HG03354 (cell line): ENCODE results near the gene SH2D6.
"Not testable (repeated sequence)": the region's sequence is repeated elsewhere in the genome, so short reads cannot be mapped to it uniquely, and the experiment has no call there.

Source experiments
- ATAC-seq: cut with Tn5 transposase; IDR thresholded peaks from one replicate; pipeline ENCODE4 v1.9.1; 2021; ENCODE audit warnings: mild to moderate bottlenecking; ENCODE audit not compliant: unreplicated experiment, poor library complexity, severe bottlenecking

Gene SH2D6

DNA sequence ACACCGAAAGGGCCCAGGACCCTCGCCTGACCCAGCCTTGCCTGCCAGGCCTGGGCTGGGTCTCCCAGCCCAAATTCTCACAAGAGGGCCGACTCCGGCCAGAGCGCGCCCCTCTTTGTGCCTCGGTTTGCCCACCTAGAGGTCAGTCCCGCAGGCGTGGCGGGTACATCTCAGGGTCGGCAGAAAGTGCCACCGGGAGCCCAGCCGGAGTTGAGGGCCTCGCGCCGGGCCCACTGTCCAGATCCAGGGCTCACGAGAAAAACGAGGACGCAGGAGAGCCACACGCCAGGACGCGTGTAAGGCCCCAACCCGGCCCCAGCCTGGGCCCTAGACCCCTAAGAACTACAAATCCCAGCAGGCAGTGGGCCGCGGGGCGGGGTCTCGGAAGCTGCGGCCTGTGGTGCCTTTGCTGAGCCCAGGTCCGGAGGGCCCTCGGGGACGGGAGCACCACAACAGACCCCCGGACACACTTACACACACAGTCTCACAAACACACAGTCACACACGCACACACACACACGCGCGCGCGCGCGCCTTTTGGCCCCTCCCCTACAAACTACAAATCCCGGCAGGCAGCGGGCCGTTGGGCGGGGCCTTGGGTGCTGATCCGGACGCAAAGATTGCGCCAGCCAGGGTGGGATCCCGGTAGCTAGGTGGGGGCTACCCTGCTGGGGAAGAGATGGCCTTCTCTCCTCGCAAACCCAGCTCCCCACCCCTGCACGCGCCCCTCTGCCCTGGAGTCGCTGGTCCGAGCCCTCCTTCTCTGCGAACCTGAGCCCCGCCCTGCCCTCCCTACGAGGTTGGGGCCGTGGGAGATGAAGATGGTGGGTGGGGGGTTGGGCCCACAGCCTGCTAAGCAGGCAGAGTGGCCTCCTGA, at the start of gene SH2D6:
Gene SH2D6 (plus strand): TSS at position 583 of the 877 bp plus-strand sequence. CDS start 10,752 bp downstream, outside the sequence.
- ATAC-seq, result peak; percentile 91

DNA sequence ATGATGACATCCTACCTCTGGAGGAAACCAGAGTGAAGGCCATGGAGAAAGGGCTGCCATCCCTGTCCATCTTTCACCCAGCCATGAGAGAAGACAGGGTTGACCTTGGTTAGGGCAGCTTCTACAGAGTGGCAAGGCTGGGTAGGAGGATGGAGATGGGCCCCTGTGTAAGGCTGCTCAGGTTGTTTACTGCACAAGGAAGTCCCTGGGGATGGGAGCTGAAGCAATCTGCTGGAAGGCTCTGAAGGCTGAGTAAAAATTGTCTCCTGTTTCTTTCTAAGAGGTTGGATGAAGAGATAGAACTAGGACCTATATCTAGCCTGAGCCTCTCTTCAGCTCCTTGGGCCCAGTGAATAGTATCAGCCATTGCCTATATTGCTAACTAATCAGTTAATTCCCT, 49.6 kb upstream of the SH2D6 start:
- ATAC-seq, result no peak

DNA sequence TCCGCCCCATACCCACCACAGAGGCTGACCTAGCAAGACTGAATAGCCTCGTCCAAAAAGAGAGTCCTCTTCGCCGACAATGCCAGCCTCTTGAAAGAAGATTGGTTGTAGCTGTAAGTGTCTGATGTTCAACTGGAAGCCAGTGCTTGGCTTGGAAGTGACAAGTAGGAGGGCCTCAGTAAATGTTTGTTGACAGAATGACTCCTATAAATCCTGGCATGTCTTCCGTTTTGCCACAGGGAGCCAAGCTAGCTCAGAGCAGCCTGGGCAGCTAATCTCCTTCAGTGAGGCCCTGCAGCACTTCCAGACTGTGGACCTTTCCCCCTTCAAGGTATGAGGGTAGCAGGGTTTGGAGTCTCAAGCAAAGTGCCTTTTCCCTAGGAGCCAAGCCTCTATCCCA, 49.0 kb upstream of the SH2D6 start:
- no peak for ATAC-seq

DNA sequence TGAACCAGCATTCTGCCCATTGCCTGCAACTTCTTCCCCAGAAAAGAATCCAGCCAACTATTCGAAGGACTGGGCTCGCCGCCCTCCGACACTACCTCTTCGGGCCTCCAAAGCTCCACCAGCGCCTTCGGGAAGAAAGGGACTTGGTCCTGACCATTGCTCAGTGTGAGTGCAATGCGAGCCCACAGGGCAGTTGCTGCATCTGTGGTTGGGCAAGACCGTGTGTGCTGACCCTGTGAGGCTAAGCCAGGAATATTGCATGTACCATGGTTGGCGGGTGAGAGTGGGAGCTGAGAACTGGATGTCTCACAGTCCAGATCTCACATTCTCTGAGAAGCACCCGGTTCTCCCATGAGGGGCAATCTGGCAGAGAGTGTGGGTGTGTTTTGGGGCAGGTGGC, 47.5 kb upstream of the SH2D6 start:
- ATAC-seq, result no peak

DNA sequence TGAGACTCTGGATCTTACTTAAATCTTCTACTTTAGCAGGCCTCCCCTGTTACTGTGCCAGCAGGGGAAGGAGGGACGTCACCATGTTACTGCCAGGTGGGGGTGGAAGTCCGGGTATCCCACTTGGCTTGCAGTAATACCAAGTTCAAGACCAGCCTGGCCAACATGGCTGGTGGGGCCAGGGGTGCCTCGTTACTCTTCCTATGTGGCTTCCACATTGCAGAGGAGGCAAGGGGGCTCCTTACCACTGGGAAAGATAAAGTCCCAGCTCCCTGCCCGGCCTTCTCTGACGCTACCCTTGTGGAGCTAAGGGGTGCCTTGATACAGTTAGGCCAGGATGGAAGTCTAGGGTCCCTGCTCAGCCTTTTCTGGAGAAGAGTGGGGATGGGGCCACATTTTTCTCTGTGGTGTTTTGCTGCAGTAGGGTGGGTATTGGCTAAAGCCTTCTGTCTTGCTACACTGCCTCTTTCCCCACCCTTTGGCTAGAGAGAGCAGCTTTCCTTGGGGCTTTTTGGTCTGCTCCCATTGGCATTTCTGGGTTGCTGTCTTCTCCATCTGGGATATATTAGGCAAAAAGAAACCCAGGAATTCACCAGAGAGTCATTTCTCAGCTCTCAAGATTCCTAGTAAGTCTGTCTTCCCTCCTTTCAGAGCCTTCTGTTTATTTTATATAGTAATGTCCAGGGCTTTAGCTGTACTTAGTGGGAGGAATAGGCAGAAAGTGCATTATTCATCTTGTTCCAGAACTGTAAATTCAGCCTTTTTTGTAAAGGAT, 42.0 kb upstream of the SH2D6 start:
- no peak for ATAC-seq

DNA sequence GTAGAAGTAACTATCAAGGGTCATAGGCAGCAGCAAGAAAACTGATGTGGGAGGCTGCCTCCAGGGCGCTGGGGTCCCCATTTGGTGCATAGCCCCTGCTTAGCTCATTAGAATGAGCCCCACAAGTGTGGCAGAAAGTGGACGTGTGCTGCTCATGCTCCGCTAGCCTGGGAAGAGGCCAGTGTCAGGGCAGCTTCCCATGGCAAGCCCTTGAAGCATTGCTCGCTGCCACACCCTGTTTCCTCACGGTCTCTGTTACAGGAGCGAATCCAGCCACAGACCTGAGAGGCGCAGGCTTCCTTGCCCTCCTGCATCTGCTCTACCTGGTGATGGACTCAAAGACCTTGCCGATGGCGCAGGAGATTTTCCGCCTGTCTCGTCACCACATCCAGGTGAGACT, 41.4 kb upstream of the SH2D6 start:
- no peak for ATAC-seq

DNA sequence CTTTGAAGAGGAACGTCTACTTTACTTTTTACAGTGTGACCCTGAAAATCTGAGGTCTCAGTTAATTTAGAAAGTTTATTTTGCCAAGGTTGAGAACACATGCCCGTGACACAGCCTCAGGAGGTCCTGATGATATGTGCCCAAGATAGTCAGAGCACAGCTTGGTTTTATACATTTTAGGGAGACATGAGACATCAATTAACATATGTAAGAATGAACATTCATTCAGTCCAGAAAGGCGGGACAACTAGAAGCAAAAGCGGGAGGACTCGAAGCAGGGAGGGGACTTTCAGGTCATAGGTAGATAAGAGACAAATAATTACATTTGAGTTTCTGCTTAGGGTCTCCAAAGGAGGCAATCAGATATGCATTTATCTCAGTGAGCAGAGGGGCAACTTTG, 40.3 kb upstream of the SH2D6 start:
- ATAC-seq, result no peak

DNA sequence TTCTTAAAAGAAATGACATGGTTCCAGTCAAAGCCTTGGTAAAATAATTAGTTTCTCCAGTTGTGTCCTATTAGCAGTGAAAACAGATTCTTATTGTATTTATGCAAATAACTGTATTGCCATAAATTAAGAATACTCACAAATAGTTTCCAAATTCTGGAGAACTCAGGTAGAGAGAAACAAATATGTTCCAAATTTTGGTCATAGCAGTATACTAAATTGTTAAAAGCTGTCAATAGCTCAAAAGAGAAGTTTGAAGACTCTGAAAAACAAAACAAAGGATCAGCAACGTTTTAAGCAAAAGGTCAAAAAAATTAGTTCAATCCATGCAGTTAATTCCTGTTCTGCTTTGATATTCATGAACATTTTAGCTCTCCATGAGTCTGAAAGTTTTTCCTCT, 38.5 kb upstream of the SH2D6 start:
- ATAC-seq, result no peak

DNA sequence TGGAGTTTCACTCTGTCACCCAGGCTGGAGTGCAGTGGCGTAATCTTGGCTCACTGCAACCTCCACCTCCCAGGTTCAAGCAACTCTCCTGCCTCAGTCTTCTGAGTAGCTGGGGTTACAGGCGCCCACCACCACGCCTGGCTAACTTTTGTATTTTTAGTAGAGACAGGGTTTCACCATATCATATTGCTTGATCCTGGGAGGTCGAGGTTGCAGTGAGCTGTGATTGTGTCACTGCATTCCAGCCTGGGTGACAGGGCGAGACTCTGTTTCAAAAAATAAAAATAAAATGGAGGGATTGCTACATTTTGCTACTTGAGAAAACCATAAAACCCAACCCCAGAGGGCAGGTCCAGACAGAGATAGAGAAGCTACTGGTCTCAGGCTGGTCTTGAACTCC, 35.4 kb upstream of the SH2D6 start:
- ATAC-seq, result not testable (repeated sequence)

DNA sequence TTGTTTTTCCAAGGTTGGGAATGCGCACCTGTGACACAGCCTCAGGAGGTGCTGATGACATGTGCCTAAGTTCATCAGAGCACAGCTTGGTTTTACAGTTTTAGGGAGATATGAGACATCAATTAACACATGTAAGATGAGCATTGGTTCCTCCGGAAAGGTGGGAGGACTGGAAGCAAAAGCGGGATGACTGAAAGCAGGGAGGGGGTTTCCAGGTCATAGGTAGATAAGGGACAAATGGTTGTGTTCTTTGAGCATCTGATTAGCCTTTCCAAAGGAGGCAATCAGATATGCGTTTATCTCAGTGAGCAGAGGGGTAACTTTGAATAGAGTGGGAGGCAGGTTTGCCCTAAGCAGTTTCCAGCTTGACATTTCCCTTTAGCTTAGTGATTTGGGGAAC, 34.7 kb upstream of the SH2D6 start:
- no peak for ATAC-seq

DNA sequence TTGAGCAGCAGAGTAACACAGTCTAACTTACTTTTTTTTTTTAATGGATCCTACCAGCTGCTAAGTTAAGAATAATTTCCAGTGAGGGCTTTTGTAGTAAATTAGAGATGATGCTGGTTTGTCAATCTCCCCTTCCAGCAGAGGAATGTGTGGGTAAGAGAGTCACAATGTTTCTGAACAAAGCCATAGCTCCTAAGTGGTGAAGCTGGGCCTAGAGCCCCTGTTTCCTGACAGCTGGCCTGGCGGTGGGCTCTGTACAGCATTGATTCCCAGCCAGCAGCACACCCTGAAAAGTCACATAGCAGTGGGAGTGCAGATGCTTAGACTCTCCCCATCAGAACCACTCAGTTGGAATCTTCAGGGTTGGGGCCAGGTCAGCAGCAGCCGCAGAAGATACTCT, 32.8 kb upstream of the SH2D6 start:
- no peak for ATAC-seq

DNA sequence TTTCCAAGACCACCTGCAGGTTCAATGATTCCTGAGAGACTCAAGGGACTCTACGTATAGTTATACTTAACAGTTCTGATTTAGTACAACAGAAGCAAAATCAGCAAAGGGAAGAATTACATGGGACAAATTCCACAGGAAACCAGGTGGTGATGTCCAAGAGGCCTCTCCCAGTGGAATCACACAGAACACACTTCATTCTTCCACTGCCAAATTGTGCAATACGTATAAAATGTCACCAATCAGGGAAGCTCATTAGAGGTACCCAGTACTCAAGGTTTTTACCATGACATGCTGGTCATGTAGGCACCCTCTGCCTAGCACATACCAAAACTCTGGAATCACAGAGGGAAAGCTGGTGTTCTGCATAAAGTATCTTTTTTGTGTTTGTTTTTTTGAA, 30.8 kb upstream of the SH2D6 start:
- no peak for ATAC-seq

DNA sequence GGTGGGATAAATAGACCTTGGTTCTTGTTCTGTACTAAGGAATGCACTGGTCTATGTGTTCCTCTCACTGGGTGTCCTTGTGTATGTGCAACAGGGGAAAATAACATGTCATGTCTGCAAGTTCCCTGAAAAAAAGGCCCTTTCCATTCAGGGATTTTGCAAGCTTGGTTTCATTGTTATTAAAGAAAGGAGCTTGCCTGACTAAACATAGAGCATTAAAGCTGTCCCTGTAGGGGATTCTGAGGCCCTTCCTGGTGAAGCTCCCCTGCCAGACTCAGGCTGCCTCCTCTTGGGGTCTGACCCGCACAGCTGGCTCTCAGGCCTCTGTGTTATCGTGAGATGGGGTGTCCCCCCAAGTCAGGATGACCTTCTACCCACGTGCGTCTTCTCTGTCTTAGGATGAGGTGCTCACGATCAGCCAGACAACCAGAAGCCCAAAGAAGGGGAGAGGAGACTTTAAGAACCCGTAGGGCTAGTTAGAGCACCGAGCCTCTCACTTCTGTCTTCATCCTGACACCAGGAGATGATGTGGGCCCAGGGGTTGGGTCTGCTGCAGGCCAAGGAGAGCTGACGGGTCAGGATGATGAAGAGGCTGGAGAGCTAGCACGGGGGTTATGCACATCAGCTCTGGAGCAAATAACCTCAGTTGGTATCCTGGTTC, 29.5 kb upstream of the SH2D6 start:
- ATAC-seq, result no peak

DNA sequence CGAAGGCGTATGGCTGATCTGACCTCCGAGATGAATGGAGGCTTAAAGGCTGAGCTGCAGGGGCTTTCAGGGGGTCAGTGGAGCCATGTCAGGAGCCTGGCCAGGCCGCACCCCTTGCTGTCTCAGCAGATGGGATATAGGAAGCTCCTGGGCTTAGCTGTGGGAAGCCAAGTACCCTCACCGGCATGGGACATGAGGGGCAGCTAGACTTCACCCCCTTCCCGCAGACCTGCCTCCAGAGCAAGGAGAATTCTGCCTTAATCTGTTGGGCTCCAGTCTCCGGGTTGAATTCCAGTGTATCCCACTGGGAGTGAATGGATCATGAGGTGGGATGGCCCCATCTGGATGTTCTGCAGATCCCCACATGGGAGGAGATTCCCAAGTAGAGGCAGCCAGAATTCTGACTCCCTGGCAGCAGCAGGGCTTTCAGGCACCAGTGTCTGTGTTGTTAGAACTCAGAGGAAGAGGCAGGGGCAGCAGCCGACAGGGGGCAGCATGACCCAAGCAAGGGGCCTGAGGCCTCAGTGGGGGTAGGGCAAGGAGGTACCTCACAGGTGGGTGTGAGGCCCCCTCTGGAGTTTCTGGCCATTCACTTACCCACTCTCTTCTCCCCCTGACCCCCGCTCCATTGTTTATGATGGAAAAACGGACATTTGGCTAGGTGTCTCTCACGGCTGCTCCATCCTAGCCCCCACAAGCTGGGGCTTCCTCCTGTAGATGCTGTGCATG, 27.4 kb upstream of the SH2D6 start:
- no peak for ATAC-seq

DNA sequence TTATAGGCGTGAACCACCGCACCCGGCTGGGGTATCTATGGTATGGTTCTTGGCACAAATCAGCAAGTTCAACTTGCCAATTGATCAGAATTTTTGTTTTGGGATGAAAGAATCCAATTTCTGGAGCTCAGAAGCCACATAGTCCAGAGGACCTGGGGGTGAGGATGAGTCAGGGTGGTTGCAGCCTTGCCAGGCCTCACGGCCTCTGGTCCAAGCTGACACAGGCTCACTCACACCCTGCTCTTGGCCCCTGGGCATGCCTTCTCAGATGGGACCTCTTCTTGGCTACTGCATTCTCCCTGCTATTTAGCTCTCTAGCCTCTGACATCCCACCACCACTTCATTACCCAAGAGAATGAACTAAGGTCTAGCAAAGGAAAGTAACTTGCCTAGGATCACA, 24.7 kb upstream of the SH2D6 start:
- ATAC-seq, result no peak

DNA sequence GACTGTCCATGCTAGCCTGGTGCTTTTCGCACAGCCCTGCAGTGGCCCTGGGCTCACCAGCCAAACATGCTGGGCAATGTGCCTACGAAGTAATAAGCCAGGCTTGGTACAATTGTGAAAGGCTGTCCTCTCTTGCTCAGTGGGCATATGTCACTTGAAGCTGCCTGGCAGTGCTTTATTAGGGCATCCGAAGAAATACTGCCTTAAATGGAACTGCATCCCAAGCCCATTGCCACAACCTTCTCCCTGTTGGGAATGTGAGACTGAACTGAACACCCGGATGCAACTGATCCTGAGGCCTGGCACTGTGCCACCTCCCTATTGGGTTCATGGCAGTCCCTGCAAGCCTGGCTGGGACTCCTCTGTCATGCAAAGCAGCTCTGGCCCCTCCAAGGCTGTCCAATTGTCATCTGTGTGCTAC, 24.2 kb upstream of the SH2D6 start:
- ATAC-seq, result no peak

DNA sequence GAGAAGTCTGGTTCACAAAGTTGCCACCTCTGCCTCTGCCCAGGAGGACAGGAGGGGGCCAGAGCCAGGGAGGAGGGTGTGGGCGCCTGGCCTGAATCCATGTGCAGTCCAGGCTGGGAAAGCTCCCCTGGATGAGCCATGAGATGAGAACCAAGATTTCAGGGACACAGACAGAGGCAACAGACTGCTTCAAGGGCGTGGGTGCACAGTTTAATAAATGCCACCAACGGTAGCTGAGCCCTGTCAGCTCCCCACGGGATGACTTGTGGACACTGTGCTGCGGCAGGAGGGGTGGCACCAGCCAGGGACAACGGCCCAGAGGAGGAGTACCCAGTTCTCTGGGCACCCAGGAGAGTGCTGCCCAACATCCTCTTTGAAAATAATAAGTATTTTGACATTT, 23.5 kb upstream of the SH2D6 start:
- no peak for ATAC-seq

DNA sequence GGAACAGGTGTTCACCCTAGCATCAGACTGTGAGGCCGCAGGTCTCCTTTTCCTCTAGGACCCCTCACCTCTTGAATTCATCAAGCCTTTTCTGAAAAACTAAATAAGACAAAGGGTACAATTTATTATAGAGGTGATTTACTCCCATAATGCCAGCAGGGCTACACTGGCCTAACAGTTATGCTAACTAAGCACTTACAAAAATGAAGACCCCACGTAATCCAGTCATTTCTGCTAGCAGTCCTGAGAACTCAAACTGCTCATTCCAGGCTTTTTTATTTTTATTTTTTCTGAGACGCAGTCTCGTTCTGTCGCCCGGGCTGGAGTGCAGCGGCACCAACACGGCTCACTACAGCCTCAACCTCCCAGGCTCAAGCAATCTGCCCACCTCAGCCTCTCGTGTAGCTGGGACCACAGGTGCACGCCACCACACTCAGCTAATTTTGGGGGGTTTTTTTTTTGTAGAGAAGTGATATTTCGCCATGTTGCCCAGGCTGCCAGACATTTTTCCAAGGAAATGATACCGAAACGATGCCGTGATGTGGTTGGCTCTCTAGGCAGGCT, 22.5 kb upstream of the SH2D6 start:
- ATAC-seq, result no peak
